RKO (cell line): Measurements from ENCODE around the gene SGTA.
"Not testable (repeated sequence)": the region's sequence is repeated elsewhere in the genome, so short reads cannot be mapped to it uniquely, and the experiment has no call there.

Source experiments
- DNase-seq: peaks from one replicate; pipeline ENCODE4 v3.0.0-alpha.2; 2016; ENCODE audit warnings: low spot score

Gene SGTA

DNA sequence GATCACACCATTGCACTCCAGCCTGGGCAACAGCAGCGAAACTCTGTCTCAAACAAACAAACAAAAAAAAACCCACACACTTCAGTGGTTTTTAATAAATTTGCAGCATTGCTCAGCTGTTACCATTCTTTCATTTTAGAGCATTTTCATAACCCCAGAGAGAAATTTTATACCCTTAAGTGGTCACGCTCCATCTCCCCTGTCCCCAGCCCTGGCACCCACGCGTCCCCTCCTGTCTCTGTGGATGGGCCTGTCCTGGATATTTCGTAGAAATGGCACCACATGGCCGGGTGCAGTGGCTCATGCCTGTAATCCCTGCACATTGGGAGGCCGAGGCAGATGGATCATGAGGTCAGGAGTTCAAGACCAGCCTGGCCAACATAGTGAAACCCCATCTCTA, 10.1 kb upstream of the SGTA start:
- DNase-seq, result no peak

DNA sequence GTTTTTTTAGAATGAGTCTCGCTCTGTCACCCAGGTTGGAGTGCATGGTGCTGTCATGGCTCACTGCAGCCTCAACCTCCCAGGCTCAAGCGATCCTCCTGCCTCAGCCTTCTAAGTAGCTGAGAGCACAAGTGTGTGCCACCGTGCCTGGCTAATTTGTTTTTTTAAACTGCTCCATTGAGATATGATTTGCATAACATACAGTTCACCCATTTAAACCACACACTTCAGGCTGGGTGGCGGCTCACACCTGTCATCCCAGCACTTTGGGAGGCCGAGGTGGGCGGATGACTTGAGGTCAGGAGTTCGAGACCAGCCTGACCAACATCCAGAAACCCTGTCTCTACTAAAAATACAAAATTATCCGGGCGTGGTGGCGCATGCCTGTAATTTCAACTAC, 9.6 kb upstream of the SGTA start:
- DNase-seq, result not testable (repeated sequence)

DNA sequence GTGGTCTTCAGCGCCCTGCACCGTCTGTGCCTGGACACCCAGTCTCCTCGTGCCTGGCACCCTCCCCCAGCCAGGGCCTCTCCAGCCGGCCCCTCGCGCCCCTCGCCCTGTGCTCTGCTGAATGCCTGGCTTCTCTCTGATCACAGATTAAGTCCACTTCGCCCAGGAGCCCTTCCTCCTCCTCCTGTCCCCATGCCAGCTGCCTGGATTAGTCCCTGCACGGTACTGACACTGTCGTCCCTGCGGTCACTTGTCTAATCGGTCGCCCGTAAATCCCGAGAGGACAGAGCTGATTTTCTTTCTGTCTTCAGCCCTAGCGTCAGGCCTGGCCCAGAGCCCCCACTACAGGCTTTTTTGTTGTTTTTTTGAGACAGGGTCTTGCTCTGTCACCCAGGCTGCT, 8.8 kb upstream of the SGTA start:
- DNase-seq, result no peak

DNA sequence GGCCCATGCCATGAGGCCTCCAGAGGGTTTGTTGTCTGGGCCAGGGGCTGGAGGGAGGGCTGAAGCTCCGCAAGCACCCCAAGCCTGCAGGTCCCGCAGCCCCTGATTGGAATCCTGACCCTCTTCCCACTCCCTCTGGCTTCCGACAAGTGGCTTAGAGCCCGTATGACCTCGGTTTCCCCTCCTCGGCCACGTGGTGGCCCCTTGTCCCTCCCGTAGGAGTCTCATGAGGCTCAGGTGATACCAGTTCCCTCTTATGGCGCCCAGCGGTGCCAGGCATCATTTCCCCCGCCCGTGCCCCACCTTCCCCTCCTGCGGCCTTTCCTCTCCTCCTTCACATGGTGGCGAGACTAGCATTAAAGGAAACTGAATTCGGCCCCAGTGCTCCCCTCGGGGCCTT, 8.4 kb upstream of the SGTA start:
- no peak for DNase-seq

DNA sequence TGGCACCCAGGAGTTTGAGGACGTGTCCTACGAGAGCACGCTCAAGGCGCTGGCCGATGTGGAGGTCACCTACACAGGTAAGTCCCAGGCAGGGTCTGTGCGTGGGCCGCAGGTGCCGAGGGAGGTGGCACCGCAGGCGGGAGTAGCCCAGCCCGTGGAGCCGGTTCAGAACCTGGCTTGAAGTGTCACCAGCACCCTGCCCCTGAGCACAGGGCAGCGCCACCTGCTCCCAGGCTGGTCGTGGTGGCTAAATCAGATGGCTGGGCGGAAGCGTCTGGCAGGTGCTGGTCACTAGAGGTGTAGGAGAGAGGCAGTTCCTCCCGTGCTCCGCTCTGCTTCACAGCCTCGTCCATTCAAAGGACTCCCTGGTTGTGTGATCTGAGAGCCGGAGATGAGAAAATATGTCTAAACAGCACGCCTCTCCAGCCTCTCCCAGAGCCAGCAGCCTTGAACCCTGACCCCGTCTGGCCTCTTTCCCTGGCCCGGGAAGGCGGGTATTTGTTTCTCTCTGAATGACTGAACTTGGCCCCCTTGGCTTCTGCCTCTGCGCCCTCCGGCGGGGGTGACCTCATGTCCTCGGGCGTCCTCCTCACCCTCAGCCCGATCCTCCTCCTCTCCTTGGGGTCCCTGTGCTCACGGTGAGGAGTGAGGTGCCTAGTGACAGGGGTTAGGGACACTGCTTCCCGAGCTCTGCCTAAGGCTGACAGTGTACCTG, 7.6 kb upstream of the SGTA start:
- DNase-seq, result no peak

DNA sequence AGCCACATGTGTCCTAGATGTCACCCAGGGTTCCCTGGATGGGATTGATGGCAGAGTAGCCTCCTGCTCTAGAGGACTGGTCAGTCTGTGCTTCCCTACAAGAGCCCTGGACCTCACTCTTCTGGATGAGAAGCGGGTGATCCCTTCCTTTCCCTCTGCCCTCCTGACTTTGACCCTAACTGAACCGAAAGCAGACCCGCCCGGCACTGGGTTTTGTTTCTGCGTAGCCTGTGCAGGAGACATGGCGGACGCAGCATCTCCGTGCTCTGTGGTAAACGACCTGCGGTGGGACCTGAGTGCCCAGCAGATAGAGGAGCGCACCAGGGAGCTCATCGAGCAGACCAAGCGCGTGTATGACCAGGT, 7.1 kb upstream of the SGTA start:
- DNase-seq, result no peak

DNA sequence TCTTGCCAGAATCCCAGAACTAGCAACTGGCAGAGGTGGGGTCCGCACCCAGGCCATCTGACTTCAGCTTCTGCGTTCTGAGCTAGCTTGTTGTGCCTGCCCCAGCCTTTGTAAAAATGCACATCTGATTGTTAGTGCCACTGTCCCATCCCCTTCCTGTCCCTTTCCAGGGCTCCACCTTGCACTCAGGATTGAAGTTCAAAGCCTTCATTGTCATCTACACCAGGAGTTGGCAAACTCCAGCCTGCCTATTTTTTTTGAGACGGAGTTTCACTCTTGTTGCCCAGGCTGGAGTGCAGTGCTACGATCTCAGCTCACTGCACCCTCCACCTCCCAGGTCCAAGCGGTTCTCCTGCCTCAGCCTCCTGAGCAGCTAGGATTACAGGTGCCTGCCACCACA, 5.2 kb upstream of the SGTA start:
- no peak for DNase-seq

DNA sequence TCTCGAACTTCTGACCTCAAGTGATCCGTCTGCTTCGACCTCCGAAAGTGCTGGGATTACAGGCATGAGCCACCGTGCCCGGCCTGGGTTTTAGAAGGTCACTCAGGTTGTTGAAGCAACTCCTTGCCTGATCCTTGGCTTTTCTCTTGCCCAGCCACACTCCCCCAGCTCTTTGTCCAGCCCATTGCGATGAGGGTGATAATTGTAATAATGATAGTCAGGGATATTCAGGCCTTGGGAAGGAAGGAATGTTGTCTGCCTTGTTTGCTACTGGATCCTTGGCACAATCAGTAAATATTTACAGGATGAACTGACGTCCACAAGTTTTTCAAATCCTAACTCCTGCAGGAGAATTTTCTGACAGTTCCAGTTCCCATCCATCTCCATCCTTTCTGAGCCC, 4.0 kb upstream of the SGTA start:
- no peak for DNase-seq

DNA sequence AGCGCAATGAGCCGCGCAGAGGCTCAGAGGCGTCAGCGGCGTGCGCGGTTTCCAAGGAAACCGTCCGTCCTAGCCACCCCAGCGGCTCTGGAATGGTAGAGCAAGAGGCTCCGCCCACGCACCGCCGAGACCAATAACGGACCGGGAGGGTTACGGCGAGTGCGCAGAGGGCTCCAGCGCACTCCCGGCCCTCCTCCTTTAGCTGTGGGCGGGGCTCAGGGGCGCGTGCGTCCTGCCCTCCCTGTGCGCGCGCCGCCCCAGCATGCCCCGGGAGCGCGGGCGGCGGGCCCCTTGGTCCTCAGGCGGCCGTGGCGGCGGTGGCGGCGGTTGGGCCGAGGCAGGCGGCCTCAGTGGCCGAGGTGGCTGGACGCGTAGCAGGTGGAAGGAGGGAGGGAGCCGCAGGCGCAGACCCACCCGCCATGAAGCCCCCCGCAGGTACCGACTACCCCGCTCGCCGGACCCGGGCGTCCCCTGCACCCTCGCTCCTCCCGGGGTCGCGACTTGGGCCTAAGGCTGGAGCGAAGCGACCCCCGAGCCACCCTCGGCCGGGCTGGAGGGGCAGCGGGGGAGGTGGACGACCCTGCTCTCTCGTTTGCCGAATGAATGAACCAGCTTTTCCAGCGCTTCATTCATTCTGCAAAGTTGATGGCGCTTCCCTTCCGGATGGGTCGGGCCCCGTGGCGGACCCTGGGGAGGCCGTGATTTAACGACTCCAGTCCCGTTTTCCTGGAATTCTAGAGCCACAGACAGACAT, 2.3 kb upstream of the SGTA start, which contains the start of gene THOP1:
TSS of gene THOP1 (plus strand) at position 260 of the 754 bp plus-strand sequence. CDS start at position 420, 160 bp downstream.
- peak; percentile 99 for DNase-seq

DNA sequence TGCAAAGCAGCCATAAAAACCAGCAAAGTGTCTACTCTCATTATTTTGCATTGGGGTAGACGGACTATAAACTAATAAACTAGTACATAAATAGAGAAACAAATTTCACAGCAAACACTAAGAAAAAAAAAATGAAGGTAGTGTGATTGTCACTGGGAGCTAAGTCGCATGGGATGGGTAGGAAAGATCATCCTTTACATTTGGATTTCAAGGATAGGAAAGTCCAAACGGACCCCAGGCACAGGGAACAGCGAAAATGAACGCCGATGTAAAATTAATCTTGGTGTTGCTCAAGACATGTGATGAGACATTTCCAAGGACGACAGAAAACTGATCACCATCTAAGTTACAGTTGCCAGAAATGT, 690 bp upstream of the SGTA start:
- no peak for DNase-seq

DNA sequence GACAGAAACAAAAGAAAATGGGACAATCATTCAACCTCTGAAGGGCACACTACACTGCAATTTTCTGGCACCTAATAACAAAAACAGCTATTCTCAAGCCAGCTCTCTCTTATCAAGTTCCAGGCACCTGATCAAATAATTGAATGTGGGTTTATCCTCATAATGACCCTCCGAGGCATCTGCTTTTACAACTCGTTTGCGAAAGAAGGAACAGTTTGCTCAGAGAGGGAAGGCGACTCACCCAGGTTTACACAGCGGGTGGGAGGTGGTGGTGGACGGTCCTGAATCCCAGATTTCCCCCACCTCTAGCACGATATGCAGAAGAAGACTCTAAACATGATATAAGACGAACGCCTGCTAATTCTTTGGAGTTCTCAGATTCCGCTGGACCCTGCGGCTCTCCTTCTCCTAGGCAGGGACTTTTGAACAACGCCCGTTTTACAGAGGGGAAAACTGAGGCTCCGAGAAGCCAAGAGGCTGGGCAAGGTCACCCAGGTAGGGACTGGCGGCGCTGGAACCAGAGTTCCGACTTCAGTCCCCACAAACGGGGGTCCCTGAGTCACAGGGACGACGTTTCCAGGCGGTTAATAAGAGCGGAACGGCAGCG, 641 bp downstream of the SGTA start:
- no peak for DNase-seq

DNA sequence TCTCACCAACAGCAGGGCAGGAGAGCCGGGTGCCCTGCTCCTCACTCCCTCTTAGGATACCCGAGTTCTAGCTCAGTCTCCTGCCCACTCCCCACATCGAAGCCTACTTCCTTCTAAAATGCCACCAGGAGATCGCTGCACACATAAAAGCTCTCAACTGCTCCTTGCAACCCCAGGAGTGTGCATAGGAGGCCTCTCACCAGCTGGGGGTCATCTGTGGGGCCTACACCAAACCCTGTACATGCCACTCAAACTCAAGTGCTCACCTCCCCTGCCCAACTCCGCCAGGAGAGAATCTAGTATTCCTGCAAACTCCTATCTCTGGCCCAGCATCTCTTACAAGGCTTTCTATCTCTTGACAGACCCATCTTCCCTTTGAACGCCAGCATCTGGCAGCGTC, 2.8 kb downstream of the SGTA start:
- no peak for DNase-seq

DNA sequence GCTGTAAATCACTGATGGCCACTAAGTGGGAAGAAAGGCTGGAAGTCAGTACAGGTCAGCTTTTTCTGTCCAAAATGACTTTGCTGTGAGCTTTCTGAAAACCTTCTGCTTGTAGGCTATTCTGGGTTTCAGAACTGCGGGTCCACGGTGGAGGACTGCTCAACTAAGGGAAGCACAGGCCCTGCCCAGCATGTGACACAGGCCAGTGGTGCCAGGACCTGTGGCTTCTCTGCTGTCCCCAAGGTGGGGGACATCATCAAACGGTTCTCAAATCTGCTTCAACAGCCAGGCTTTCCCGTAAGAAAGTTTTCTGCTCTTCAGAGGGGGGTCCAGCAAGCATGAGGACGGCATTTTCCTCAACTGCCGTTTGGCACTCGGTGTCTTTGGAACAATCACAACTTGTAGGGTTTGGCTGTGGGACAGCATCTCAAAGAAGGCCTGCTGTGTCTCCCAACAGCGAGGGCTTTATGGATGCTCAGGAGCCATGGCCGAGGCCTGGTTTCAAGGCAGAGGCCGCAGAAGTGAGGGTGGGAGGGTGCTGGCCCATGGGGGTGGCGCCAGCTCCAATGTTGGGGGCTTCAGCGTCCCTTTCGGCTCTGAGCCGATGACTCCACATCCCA, 3.8 kb downstream of the SGTA start:
- no peak for DNase-seq

DNA sequence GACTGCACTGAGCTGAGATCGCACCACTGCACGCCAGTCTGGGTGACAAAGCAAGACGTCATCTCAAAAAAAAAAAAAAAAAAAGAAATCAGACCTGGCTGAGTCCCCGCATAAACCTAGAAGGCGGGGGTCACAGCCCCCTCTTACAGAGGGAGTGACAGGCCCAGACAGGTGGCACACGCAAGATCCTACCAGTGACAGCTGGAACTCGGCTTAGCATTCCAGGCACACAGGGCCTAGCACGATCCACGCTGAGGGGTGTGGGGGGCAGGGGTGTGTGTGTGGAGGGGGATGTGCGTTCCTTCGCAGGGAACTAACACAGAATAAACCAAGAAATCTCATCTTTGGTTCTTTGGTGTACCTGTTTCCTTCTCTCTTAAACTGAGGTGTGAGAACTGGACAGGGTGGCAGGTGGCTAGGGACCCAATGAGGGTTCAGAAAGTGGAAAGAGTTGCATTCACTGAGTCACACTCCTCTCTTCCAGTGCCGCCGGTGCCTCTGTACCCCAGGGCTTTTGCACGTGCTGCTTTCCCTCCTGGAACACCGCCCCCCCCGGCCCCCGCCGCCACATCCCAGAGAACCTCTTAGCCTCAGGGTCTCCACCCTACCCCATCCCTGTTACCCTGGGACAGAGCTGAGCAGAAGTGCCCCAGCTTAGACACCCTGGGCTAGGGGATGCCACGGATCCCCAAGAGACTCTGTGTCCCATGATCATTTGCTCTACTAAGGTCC, 5.0 kb downstream of the SGTA start:
- no peak for DNase-seq

DNA sequence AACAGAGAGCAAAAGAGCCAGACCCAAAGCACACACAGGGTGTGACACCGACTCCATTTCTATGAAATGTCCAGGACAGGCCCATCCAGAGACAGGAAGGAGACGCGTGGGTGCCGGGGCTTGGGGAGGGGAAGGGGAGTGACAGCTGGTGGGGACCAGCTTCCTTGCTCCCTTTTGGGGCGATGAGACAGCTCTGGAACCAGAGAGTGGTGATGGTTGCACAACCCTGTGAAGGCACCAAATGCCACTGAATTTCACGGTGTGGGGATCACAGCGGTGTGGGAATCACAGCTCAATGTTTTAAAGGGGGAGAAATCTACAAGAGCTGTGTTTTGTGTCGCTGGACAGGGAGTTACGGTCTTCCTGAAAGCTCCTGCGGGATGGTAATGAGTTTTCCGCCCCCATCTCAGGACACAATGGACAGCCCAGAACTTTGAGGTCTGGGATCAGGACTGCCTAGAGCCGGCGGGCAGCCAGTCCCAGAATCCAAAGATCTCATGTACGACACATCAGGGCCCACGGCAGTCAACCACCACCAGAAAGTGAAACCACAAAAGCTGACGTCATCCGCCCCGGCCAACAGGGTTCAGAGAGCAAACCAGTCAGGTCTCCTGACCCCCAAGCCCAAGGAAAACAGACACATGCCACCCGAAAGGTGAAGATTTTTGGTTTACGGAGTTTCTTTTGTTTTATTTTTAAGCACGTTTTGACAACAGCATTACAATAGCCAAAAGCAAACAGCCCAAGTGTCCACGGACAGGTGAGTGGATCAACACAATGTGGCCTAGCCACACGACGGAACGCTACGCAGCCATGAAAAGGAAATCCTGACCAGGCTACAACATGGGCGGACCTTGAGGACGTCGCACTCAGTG, 7.3 kb downstream of the SGTA start:
- DNase-seq, result no peak

DNA sequence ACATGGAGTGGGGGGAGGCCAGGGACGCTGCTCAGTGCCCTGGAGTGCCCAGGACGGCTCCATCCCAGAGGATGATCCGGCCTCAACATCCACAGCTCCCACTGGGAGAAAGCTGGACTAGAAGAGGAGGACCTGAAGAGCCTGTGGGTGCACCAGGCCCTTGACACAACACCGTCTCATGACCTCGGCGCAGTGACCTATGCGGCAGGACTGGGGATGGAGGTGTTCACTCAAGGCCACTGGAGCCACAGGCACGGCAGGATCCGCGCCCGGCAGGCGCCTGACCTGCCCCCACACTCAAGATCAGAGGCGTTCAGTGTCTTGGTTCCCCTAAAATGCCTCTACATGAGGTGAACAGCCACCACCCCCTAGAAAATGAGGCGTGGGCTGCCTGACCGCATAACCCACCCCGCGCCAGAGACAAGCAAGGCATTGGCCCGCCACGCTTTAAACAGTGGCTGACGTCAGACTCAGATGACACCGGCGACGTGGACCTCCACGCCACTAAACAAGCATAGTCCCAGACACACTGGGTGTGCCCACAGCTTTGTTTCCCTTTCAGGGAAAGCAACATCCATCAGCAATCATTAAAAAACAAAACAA, 8.0 kb downstream of the SGTA start:
- DNase-seq, result no peak

DNA sequence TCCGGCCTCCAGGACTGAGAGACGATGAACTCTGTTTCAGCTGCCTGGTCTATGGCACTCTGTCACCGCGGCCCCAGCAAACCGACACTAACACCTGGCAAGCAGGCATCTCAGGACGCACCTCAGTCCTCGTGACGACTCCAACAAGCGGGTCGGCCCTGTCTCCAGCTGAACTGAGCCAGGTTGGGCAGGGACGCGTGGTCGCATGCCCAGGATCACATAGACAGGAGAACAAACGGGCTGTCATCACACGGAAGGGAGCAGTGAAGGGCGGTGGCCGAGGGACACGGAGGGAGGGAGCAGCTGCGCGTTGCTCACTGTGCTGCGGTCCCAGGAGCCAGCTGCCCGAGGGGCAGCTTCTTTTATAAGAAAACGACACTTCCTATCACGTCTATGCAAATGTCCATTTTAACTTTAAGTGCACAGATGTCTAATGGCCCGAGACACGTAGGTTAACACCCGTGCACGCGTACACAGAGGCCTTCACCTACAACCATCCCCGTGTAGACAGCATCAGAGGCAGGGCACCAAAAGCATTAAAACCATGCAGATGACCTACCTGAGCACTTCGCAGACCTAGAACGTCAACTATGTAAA, 8.9 kb downstream of the SGTA start:
- DNase-seq, result no peak

DNA sequence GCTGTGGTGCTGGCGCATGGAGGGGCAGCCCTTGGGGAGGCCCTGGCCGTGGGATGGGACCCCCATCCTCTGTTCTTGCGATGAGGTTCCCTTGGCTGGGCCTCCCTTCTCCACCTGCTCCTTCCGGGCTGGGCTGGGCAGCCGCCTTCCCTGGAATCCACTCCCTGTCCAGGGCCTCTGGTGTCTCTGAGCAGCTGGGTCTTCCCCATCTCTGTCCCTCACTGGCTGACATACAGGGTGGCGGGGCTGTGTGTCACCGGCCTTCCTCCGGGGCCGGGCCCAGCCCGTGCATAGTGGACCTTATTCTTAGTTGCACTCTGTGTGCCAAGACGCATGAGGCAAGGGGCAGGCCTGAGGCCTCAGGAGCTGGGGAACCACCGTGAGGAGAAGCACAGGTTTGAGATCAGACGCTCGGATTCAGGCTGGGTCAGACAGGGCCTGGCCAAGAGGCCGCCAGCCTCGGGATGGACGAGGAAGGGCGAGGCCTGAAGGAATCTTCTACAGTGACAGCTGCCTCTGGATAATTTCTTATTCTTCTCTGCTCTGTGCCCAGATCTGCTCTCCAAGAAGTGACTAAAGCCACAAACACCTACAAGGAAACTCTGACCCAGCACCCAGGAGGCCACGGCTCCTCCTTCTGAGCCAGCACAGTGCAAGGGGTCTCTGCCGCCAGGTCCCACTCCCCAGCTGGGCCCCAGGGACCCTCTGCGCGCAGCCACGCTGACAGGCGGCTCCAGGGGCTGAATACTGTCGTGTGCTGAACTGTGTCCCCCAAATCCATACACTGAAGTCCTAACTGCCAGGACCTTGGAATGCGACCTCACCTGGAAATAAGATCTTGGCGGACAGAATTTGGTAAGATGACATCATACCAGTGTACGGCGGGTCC, 11.0 kb downstream of the SGTA start:
- no peak for DNase-seq
